Measurements from ENCODE around the gene OSBP2. TPM values are rescaled to one million over a fixed set of nuclear protein-coding genes. Genes with fewer than 3 reads are reported as not detected.

Gene OSBP2
- total RNA-seq, 1 donor from 2014 or later: 19.4 TPM

Other genes with a start within 250 kb of the OSBP2 start
- gene SEC14L3, start 222.9 kb upstream of the OSBP2 start, total RNA-seq: not detected in 2 replicates
- gene SEC14L4, start 189.2 kb upstream of the OSBP2 start, total RNA-seq: 0.13 and 0.51 TPM in 2 replicates
- under 0.01 and 0.13 TPM in 2 replicates for gene SEC14L6, start 148.1 kb upstream of the OSBP2 start, total RNA-seq
- 0.13 TPM in 1 of 2 replicates, not detected in the other for gene GAL3ST1, start 120.2 kb upstream of the OSBP2 start, total RNA-seq
- 60.3 and 67.3 TPM in 2 replicates for gene PES1, start 103.0 kb upstream of the OSBP2 start, total RNA-seq
- gene TCN2, start 87.7 kb upstream of the OSBP2 start, total RNA-seq: 18.2 and 29.5 TPM in 2 replicates
- gene SLC35E4, start 59.1 kb upstream of the OSBP2 start, total RNA-seq: 26.4 and 31.3 TPM in 2 replicates
- 10.1 and 13.3 TPM in 2 replicates for gene DUSP18, start 27.0 kb upstream of the OSBP2 start, total RNA-seq

Measured in dermis microvascular lymphatic vessel endothelial cell (primary cell).